ENCODE measurements around the gene HLA-A. TPM values are rescaled to one million over a fixed set of nuclear protein-coding genes. Genes with fewer than 3 reads are reported as not detected.
"Not testable (repeated sequence)": the region's sequence is repeated elsewhere in the genome, so short reads cannot be mapped to it uniquely, and the experiment has no call there.

The HLA-A gene
- total and polyA plus RNA-seq, 4 donors, result 112 to 246 (median 165) TPM

DNA sequence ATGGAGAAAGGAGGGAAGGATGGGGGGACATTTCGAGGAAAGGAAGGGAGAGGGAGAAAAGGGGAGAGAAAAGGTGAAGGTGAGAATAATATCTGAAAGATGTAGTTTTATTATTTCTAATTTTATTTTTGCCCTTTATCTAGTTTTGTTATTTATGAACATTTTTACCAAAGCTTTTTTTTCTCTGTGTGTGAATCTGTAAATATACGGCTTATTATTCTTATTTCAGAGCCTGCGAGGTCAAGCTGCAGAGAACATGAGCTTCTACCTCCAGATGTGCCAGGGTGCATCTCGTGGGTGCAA lies 35.0 kb downstream of the HLA-A start:
- Histone ChIP-seq H3K27me3 (ENCODE audit: control insufficient read depth, insufficient read depth, low read length) (peaks cover 30% of the 10 kb centered on the region), H3K9me3 (ENCODE audit: control insufficient read depth, insufficient read depth, low read length) (no peaks in the 10 kb centered on the region), H3K4me3 (ENCODE audit: low read depth, low read length) (peak overlapping the region; percentile 43), H3K27ac (ENCODE audit: low read depth, low read length) (no peak overlapping the region), H3K4me1 (ENCODE audit: control insufficient read depth, insufficient read depth, low read length) (peaks cover 25% of the 10 kb centered on the region), H3K36me3 (ENCODE audit: control insufficient read depth, insufficient read depth, low read length) (no peaks in the 10 kb centered on the region)
- DNase-seq (ENCODE audit: low read depth in 4 of 6, low spot score in 6 of 6), result peak in 1 of 6 donors; percentile 7
- WGBS (ENCODE audit: insufficient coverage), result no CpG with 5 or more reads among the region's 4 CpGs

DNA sequence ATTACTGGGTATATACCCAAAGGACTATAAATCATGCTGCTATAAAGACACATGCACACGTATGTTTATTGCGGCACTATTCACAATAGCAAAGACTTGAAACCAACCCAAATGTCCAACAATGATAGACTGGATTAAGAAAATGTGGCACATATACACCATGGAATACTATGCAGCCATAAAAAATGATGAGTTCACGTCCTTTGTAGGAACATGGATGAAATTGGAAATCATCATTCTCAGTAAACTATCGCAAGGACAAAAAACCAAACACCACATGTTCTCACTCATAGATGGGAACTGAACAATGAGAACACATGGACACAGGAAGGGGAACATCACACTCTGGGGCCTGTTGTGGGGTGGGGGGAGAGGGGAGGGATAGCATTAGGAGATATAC lies 37.7 kb downstream of the HLA-A start:
- WGBS (ENCODE audit: insufficient coverage), result no CpG with 5 or more reads among the region's 4 CpGs

DNA sequence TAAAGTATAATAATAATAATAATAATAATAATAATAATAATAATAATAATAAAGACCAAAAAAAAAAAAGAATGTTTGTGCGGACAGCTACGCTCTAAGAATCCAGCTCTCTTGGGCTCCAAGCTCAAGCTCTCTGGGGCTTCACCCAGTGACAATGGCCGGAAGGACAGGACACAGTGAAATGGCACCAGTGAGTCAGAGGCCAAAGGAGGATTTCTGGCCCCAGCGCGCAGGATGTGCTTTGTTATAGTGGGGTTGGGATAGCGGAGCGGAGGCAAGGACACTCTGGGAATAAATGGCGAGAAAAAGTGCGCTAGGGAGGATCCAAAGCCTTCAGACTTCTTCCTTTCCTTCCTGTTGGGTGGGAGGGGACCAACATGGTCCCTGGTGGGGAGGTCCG lies 38.2 kb downstream of the HLA-A start:
- peaks cover 24% of the 10 kb centered on the region for H3K27me3 ChIP-seq (ENCODE audit: control insufficient read depth, insufficient read depth, low read length)
- H3K4me3 ChIP-seq (ENCODE audit: low read depth, low read length), result no peak overlapping the region
- no peaks in the 10 kb centered on the region for H3K9me3 ChIP-seq (ENCODE audit: control insufficient read depth, insufficient read depth, low read length)
- peaks cover 18% of the 10 kb centered on the region for H3K4me1 ChIP-seq (ENCODE audit: control insufficient read depth, insufficient read depth, low read length)
- H3K27ac ChIP-seq (ENCODE audit: low read depth, low read length), result no peak overlapping the region
- WGBS (ENCODE audit: insufficient coverage), result 85% methylated on average over 10 of the region's 10 CpGs
- DNase-seq (ENCODE audit: low read depth in 4 of 6, low spot score in 6 of 6), result no peak
- H3K36me3 ChIP-seq (ENCODE audit: control insufficient read depth, insufficient read depth, low read length), result no peaks in the 10 kb centered on the region

More for the DNA sequence above, 37.7 kb downstream of the HLA-A start:
- Histone ChIP-seq H3K4me1 (ENCODE audit: control insufficient read depth, insufficient read depth, low read length) (peaks cover 23% of the 10 kb centered on the region), H3K27me3 (ENCODE audit: control insufficient read depth, insufficient read depth, low read length) (peaks cover 29% of the 10 kb centered on the region)
- H3K9me3 ChIP-seq (ENCODE audit: control insufficient read depth, insufficient read depth, low read length); DNase-seq (ENCODE audit: low read depth in 4 of 6, low spot score in 6 of 6); H3K36me3 ChIP-seq (ENCODE audit: control insufficient read depth, insufficient read depth, low read length); H3K4me3 ChIP-seq (ENCODE audit: low read depth, low read length); H3K27ac ChIP-seq (ENCODE audit: low read depth, low read length): not testable (repeated sequence)

DNA sequence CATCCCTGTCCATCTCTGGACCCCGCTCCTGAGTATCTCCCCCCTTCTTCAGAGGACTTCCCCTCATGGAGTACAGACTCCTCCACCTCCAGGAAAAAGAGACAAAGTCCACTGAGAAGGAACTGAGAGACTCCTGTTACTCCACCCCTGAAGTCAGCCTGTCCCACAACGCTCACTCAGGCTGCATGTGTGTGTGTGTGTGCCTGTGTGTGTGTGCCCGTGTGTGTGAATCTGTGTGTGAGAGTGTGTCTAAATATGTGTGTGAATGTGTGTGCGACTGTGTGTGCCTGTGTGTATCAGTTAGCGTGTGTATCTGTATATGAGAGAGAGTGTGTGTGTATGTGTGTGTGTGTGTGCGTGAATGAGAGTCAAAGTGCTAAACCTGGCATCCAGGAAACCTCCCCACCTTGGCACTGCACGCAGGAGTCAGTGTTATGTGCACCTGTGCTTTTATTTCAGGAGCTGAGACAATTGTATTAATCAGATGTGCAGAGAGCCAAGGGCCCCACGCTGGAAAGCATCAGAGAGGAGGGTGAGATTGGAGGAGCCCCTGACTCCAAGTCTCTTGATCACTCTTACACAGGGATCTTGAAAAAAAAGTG lies 39.0 kb downstream of the HLA-A start:
- DNase-seq (ENCODE audit: low read depth in 4 of 6, low spot score in 6 of 6), result no peak
- H3K4me1 ChIP-seq (ENCODE audit: control insufficient read depth, insufficient read depth, low read length), result peaks cover 13% of the 10 kb centered on the region
- H3K9me3 ChIP-seq (ENCODE audit: control insufficient read depth, insufficient read depth, low read length), result no peaks in the 10 kb centered on the region
- H3K27ac ChIP-seq (ENCODE audit: low read depth, low read length), result no peak overlapping the region
- H3K27me3 ChIP-seq (ENCODE audit: control insufficient read depth, insufficient read depth, low read length), result peaks cover 16% of the 10 kb centered on the region
- no peaks in the 10 kb centered on the region for H3K36me3 ChIP-seq (ENCODE audit: control insufficient read depth, insufficient read depth, low read length)
- WGBS (ENCODE audit: insufficient coverage), result 90% methylated on average over 6 of the region's 8 CpGs
- H3K4me3 ChIP-seq (ENCODE audit: low read depth, low read length), result no peak overlapping the region

DNA sequence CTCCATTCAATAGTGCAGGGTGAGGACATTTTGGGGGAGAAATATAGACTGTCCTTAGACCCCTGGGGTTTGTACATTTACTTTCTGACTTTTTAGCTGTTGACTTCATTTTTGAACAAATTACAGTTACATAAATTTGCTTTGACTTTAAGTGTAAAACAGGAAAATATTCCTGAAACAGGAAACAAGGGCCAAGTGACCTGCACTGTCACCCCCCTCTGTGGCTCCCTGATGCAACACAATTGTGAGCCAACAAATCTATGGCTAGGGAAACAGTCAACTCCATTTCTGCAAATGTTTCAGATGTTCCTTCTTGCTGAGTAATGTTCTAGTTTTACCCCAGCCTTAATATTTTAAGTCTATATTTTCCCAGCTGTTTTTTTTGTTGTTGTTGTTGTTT lies 39.8 kb downstream of the HLA-A start:
- peaks cover 5% of the 10 kb centered on the region for H3K4me1 ChIP-seq (ENCODE audit: control insufficient read depth, insufficient read depth, low read length)
- peaks cover 12% of the 10 kb centered on the region for H3K27me3 ChIP-seq (ENCODE audit: control insufficient read depth, insufficient read depth, low read length)
- no peak for DNase-seq (ENCODE audit: low read depth in 4 of 6, low spot score in 6 of 6)
- no peak overlapping the region for H3K4me3 ChIP-seq (ENCODE audit: low read depth, low read length)
- H3K27ac ChIP-seq (ENCODE audit: low read depth, low read length), result no peak overlapping the region
- no peaks in the 10 kb centered on the region for H3K36me3 ChIP-seq (ENCODE audit: control insufficient read depth, insufficient read depth, low read length)
- no peaks in the 10 kb centered on the region for H3K9me3 ChIP-seq (ENCODE audit: control insufficient read depth, insufficient read depth, low read length)

DNA sequence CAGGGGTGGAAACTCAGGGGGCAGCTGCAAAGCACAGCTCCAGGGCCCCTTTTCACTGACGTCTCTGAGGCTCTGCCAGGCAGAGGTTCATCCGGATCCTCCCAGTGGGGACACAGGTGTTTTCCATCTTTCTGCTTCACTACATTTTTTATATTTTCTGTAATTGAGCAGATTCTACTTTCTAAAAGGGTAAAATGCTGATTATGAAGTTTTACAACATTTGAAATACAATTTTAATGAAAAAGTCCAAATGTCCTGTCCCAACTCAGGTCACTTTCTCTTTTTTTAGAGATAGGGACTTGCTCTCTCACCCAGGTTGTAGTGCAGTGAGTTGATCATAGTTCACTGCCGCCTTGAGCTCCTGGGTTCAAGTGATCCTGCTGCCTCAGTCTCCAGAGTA lies 41.9 kb downstream of the HLA-A start:
- Histone ChIP-seq H3K9me3 (ENCODE audit: control insufficient read depth, insufficient read depth, low read length) (no peaks in the 10 kb centered on the region), H3K36me3 (ENCODE audit: control insufficient read depth, insufficient read depth, low read length) (no peaks in the 10 kb centered on the region), H3K4me3 (ENCODE audit: low read depth, low read length) (no peak overlapping the region), H3K27ac (ENCODE audit: low read depth, low read length) (no peak overlapping the region), H3K27me3 (ENCODE audit: control insufficient read depth, insufficient read depth, low read length) (peaks cover 7% of the 10 kb centered on the region), H3K4me1 (ENCODE audit: control insufficient read depth, insufficient read depth, low read length) (no peaks in the 10 kb centered on the region)
- no peak for DNase-seq (ENCODE audit: low read depth in 4 of 6, low spot score in 6 of 6)
- WGBS (ENCODE audit: insufficient coverage), result 100% methylated on average over 1 of the region's 3 CpGs

DNA sequence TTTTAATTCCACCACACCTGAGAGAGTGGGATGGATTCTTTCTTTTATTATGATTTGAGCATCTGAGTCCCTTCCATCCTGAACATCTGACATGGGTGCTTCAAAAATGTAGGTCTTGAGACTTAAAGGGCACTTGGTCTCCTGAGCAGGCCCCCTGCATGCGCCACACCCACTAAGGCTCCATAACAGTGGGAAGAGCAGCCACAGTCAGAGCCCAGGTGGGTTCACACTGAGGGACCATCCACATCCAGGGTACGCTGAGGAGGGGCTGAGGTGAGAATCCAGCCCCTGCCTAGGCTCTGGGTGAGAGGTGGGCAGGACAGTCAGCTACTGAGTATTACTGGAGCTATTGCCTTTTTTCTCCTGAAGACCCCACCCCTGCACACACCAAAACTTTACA lies 42.7 kb downstream of the HLA-A start:
- Histone ChIP-seq H3K36me3 (ENCODE audit: control insufficient read depth, insufficient read depth, low read length) (no peaks in the 10 kb centered on the region), H3K27me3 (ENCODE audit: control insufficient read depth, insufficient read depth, low read length) (peaks cover 7% of the 10 kb centered on the region), H3K27ac (ENCODE audit: low read depth, low read length) (no peak overlapping the region), H3K4me1 (ENCODE audit: control insufficient read depth, insufficient read depth, low read length) (no peaks in the 10 kb centered on the region), H3K9me3 (ENCODE audit: control insufficient read depth, insufficient read depth, low read length) (no peaks in the 10 kb centered on the region), H3K4me3 (ENCODE audit: low read depth, low read length) (no peak overlapping the region)
- 100% methylated on average over 1 of the region's 2 CpGs for WGBS (ENCODE audit: insufficient coverage)
- DNase-seq (ENCODE audit: low read depth in 4 of 6, low spot score in 6 of 6), result no peak

DNA sequence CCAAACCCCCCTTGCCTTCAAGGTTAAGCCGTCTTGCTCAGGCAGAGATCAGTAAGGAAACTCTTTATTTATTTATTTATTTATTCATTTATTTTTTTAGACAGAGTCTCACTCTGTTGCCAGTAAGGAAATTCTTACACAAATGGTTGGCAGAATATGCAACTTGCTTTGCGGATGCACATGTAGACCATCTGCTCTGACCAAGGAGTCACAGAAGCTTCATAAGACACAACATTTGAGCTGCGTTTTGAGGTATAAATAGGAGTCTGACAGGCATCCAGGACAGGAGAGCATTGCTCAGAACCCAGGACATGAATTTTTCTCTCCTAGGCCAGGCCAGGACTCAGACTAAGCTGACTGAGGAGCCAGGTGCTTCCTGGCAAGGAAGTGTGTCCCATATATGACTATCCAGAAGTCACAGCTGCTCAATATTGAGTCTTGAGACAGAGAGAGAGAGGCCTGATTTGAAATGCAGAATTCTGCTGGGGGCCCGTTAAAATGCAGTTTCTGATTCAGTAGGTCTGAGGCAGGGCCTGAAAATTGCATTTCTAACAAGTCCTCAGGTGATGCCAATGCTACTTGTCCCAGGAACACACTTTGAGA lies 43.9 kb downstream of the HLA-A start:
- no peak for DNase-seq (ENCODE audit: low read depth in 4 of 6, low spot score in 6 of 6)
- Histone ChIP-seq H3K4me1 (ENCODE audit: control insufficient read depth, insufficient read depth, low read length) (no peaks in the 10 kb centered on the region), H3K36me3 (ENCODE audit: control insufficient read depth, insufficient read depth, low read length) (no peaks in the 10 kb centered on the region), H3K27me3 (ENCODE audit: control insufficient read depth, insufficient read depth, low read length) (peaks cover 4% of the 10 kb centered on the region), H3K9me3 (ENCODE audit: control insufficient read depth, insufficient read depth, low read length) (no peaks in the 10 kb centered on the region), H3K27ac (ENCODE audit: low read depth, low read length) (no peak overlapping the region), H3K4me3 (ENCODE audit: low read depth, low read length) (no peak overlapping the region)
- 95% methylated on average over 2 of the region's 4 CpGs for WGBS (ENCODE audit: insufficient coverage)

DNA sequence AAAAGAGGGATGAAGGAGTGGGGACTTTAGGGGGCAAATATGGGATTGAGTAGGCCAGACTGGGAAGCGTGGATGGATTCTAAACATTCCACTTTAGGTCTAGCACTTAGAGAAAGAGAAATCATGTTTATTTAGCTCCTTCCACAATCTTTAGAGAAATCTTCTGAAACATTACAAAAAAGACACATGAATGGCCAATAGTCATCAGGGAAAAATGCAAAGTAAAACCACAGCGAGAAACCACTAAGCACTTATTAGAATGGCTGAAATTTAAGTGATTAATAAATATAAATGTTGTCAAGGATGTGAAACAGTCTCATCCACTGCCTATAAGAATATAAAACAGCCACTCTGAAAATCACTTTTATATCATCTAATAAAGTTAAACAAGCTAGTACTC lies 46.9 kb downstream of the HLA-A start:
- peaks cover 2% of the 10 kb centered on the region for H3K27me3 ChIP-seq (ENCODE audit: control insufficient read depth, insufficient read depth, low read length)
- H3K36me3 ChIP-seq (ENCODE audit: control insufficient read depth, insufficient read depth, low read length), result no peaks in the 10 kb centered on the region
- H3K4me1 ChIP-seq (ENCODE audit: control insufficient read depth, insufficient read depth, low read length), result no peaks in the 10 kb centered on the region
- no peak overlapping the region for H3K27ac ChIP-seq (ENCODE audit: low read depth, low read length)
- WGBS (ENCODE audit: insufficient coverage), result no CpG with 5 or more reads among the region's 2 CpGs
- H3K9me3 ChIP-seq (ENCODE audit: control insufficient read depth, insufficient read depth, low read length), result no peaks in the 10 kb centered on the region
- no peak for DNase-seq (ENCODE audit: low read depth in 4 of 6, low spot score in 6 of 6)
- no peak overlapping the region for H3K4me3 ChIP-seq (ENCODE audit: low read depth, low read length)

DNA sequence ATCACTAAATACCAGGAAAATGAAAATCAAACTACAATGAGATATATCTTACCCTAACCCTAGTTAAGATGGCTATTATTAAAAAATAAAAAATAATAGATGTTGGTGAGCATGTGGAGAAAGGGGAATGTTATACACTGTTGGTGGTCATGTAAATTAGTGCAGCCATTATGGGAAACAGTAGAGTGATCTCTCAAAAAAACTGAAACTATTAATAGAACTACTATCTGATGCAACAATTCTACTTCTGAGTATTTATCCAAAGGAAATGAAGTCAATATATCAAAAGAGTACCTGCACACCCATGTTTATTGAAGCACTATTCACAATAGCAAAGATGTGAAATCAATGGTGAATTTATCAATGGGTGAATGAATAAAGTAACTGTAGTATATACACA lies 48.6 kb downstream of the HLA-A start:
- no peaks in the 10 kb centered on the region for H3K4me1 ChIP-seq (ENCODE audit: control insufficient read depth, insufficient read depth, low read length)
- H3K27ac ChIP-seq (ENCODE audit: low read depth, low read length), result no peak overlapping the region
- H3K9me3 ChIP-seq (ENCODE audit: control insufficient read depth, insufficient read depth, low read length), result no peaks in the 10 kb centered on the region
- DNase-seq (ENCODE audit: low read depth in 4 of 6, low spot score in 6 of 6), result no peak
- no peaks in the 10 kb centered on the region for H3K36me3 ChIP-seq (ENCODE audit: control insufficient read depth, insufficient read depth, low read length)
- no peaks in the 10 kb centered on the region for H3K27me3 ChIP-seq (ENCODE audit: control insufficient read depth, insufficient read depth, low read length)
- no peak overlapping the region for H3K4me3 ChIP-seq (ENCODE audit: low read depth, low read length)

Measured in spinal cord (tissue), 10 donors.